Cardiac fibroblast (primary cell): ENCODE measurements around the gene NXNL1.

Source experiments
- DNase-seq, 2 donors: peaks; one replicate each; pipeline versions ENCODE4 v3.0.0 to v3.0.0-alpha.2; 2010; ENCODE audit warnings: low read depth in 2 of 2
- H3K4me3 ChIP-seq, 2 donors: replicated peaks in 1 of 2; 1 replicate in 1 of 2; 2 replicates in 1 of 2; pipeline ENCODE4 v1.5.1; 2011; ENCODE audit warnings: low read depth in 2 of 2, low read length in 2 of 2, mild to moderate bottlenecking in 2 of 2, moderate library complexity in 1 of 2
- CTCF ChIP-seq: IDR thresholded peaks from one replicate; pipeline ENCODE4 v1.5.1; 2011; ENCODE audit warnings: low read depth, mild to moderate bottlenecking, low read length, inconsistent platforms

The NXNL1 gene

DNA sequence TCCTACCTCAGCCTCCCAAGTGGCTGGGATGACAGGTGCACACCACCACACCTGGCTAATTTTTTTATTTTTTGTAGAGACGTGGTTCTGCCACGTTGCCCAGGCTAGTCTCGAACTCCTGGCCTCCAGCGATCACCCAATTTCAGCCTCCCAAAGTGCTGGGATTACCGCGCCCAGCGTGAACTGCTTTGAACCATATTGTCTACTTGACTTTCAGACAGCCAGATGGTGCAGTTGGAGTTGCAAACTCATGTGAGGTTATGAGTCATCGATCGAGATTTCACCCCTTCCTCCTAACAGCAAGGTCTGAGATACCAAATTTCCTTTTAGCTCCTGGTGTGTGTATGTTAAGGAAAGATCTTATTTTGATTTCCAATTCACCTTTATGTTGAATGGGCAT is 12.3 kb upstream of the NXNL1 start:
- peak; percentile 76 to 77 for DNase-seq
- H3K4me3 ChIP-seq = no peak overlapping the region
- TF ChIP-seq CTCF = no peak

GRCh38 chr19:17471410-17472125 is 10.8 kb upstream of the NXNL1 start:
- TF ChIP-seq CTCF = no peak
- DNase-seq = no peak

GRCh38 chr19:17470068-17470841 is 9.5 kb upstream of the NXNL1 start, which contains the start of gene SLC27A1:
Gene SLC27A1 (plus strand): TSS chr19:17470524. CDS start chr19:17470541, 17 bp downstream.
- H3K4me3 ChIP-seq = peak within 1 kb of the TSS; percentile 73 to 78
- DNase-seq = peak; percentile 99
- TF ChIP-seq CTCF = no peak

More at GRCh38 chr19:17471410-17472125, 10.8 kb upstream of the NXNL1 start:
- H3K4me3 ChIP-seq = peak overlapping the region; percentile 73 to 78

- DNase-seq = peak; percentile 96 to 98
- H3K4me3 ChIP-seq = peak overlapping the region; percentile 51 to 78
- no peak for TF ChIP-seq CTCF
These were observed 8.8 kb upstream of the NXNL1 start for GRCh38 chr19:17469481-17470067.

- no peak for TF ChIP-seq CTCF
- no peak for DNase-seq
- H3K4me3 ChIP-seq = peak overlapping the region; percentile 47 to 78
These were observed 8.4 kb upstream of the NXNL1 start for GRCh38 chr19:17469092-17469480.

GRCh38 chr19:17468302-17469091 is 7.8 kb upstream of the NXNL1 start:
- DNase-seq = peak in 1 of 2 donors; percentile 62
- TF ChIP-seq CTCF = no peak
- H3K4me3 ChIP-seq = peak overlapping the region; percentile 47 to 78
